Hematopoietic multipotent progenitor cell treated with erythropoietin and hydrocortisone succinate and interleukin-3 and kit ligand, for 8 days (in vitro differentiated cells): ENCODE measurements around the gene CFDP1.

ENCODE experiments used
- DNase-seq: peaks from one replicate; pipeline ENCODE4 v3.0.0-alpha.2; 2015

Gene CFDP1

DNA sequence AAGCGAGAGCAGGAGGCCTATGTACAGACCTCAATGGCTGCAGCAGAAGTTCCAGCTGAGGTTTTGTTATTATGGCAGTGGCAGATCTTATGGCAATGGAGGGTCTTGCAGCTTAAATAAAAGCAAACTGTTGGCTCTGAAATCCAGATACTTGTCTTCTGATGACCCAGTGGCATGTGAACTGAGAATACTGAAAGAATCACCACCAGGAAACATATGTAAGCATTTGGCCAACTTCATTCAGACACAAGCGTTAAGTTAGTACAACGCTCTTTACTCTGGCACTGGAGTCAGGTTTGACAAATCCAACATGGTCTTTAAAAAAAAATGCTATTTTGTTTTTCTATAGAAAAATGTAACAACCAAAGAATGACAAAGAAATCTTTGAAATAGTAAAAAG, 70.5 kb downstream of the CFDP1 start:
- no peak for DNase-seq

DNA sequence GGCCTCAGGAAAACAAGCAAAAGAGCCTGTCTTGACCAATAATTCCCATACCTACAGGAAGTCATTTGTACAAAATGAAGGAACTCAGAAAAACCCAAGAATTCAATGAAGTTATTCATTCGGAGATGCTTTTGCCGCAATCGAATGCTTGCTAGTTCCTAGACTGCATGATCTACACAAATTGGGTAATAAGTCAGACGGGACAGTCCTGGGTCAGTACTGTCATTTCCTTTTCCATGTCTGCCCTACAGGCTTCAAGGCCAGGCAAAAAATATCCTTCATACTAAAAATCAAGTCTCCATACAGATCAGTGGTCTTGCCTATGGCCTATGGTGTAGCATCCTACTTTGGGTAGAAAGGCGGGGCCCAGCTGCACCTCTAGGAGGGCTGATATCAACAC, 71.4 kb downstream of the CFDP1 start:
- DNase-seq = no peak

GRCh38 chr16:75354170-75354569, 79.1 kb downstream of the CFDP1 start:
- DNase-seq = no peak

GRCh38 chr16:75351183-75351582, 82.1 kb downstream of the CFDP1 start:
- DNase-seq = no peak

- no peak for DNase-seq
Measured at GRCh38 chr16:75345711-75346110, 87.6 kb downstream of the CFDP1 start.

GRCh38 chr16:75343941-75344340, 89.4 kb downstream of the CFDP1 start:
- no peak for DNase-seq

- no peak for DNase-seq
Measured at GRCh38 chr16:75343286-75343685, 90.0 kb downstream of the CFDP1 start.

DNA sequence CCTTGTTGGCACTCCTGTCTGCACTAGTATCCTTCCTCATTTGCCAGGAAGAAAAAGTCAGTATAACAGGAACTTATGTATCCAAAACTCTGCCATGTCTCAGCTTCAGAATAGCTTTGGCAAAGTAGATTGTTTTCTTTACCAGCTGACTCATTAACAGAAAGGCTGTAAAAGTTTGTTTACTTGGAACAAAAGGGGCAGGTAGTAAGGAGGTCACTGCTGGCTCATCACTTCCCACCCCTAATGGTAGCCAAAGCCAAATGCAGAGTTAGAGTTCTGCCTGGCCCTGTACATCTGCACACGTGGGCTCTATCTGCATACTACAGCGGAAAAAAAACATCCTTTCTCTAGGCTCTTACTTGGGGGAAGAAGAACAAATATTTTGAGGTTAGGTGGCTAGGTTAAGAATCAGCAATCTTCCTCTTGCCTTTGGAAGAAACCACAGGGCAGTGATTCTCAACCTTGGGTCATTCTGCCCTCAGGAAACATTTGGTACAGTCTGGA, 90.9 kb downstream of the CFDP1 start:
- no peak for DNase-seq

GRCh38 chr16:75341564-75342307, 91.6 kb downstream of the CFDP1 start:
- DNase-seq = no peak

- DNase-seq = no peak
Measured at GRCh38 chr16:75340741-75341491, 92.4 kb downstream of the CFDP1 start.

- no peak for DNase-seq
Measured at GRCh38 chr16:75337430-75337829, 95.9 kb downstream of the CFDP1 start.

GRCh38 chr16:75336521-75336920, 96.8 kb downstream of the CFDP1 start:
- no peak for DNase-seq

GRCh38 chr16:75333721-75334163, 99.6 kb downstream of the CFDP1 start:
- DNase-seq = no peak

DNA sequence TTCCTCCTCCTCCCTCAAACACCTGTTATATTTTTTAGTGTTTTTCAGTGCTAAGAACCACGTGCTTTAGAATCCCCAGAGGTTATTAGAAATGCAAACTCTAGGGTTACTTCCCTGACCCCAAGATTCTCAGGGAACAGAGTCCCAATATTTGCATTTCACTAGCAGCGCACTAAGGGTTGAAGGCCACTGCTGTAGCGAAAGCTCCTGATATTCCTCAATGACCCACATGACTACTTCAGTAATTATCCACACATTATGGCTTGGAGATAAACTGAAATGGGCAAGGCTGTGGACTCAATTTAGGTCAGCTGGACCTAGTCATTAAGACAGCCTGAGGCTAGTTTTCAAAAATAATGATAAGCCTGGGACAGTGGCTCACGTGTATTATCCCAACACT, 103.4 kb downstream of the CFDP1 start:
- no peak for DNase-seq

DNA sequence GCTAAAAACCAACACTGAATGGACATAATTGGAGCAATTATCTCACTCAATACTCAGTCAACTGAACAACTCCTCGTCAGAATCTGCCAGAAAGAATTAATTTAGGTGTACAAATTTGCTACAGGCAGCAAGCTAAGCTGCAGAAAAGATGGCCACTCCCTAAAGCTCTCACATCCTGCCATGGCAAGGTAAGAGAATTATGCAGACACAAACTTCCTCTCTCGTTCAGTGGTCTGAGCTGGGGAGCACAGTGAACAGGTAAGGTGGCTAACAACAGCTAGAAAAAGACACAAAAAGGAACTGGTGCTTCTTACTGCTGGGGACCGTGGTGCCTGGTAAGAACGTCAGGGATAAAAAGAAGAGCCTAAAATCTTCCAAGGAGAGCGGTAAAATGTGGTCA, 107.0 kb downstream of the CFDP1 start:
- no peak for DNase-seq

DNA sequence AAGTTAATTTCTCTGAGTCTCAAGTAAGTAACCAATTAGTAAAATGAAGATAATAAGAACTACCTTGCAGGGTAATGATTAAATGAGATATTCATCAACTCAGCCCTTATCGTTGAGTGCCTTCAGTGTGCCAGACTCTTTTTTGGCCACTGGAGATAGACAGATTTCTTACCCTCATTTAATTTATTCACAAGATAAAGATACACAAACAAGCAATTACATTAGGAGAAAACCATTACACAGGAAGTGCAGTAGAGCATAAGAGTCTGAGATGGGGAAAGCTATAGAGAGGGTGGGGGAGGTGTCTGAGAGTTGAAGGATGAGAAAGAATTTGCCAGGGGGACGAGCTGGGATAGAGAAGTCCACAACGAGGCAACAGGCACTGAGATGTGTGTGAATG, 109.4 kb downstream of the CFDP1 start:
- DNase-seq = peak; percentile 75

- DNase-seq = no peak
Measured at GRCh38 chr16:75323198-75323597, 110.1 kb downstream of the CFDP1 start.

- no peak for DNase-seq
Measured at GRCh38 chr16:75322740-75323139, 110.6 kb downstream of the CFDP1 start.

- no peak for DNase-seq
Measured at GRCh38 chr16:75320435-75320834, 112.9 kb downstream of the CFDP1 start.

DNA sequence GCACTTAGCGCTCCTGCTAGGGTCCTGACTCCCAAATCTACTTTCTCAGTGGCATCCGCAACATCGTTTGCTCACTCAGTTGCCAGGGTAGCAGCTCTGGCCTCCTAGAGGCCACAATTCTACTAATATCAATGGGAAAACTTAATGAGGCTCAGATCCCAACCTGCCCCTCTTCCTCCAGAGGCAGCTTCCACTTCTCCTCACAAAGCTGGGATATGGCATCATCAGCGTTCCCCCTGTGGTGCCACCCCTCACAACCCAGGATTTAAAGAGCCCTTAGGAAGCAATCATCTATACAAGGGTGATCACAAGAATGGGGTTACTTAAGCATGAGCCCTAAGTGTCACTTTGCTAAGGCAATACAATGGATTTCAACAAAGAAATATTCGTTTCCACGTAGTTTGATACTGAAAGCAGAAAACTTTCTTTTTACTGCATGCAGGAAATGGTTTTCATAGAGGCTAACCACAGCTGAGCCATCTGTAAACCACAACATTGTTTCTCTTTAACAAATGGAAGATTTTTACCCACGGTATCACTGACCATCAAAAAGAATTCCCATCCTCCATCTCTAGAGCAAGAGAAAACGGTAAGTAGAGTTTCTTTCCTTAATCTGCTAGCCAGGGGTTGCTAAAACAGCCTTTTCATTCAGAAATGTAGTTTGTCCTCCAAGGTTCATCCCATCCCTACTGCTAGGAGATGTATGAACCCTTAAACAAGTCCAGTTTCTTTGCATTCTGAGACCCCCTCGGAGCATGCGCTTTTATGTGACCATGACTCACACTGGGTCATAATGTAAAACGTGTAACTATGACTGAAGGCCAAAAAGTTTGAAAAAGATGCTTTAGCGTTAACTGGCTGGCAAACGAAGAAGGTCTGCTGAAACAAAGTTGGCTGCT, 113.5 kb downstream of the CFDP1 start:
- DNase-seq = no peak

GRCh38 chr16:75318737-75319136, 114.6 kb downstream of the CFDP1 start:
- DNase-seq = no peak

- DNase-seq = no peak
Measured at GRCh38 chr16:75317532-75317931, 115.8 kb downstream of the CFDP1 start.

DNA sequence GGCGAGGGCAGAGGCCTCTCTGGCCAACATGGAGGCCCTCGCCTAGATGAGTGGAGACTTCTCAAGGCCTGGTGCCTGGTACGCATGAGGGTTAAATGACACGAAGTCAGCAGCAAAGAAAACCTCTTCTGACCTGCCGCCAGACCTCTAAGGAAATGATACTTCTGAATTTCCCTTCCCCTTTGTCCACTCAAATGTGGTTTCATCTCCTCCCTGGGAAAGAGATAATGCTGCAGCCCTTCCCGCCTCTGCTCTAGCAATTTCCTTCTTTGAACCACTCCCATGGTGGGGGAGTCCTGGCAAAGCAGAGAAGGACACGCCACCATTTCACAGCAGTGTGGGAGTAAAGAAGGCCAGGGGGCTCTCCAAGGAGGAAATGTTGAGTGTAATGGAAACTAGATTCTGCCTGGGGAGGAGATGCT, 116.2 kb downstream of the CFDP1 start:
- DNase-seq = peak; percentile 14
